GM12891 (cell line): Measurements from ENCODE around the gene UBTD2.
"Not testable (repeated sequence)": the region's sequence is repeated elsewhere in the genome, so short reads cannot be mapped to it uniquely, and the experiment has no call there.

Source experiments
- DNase-seq: peaks from one replicate; pipeline ENCODE4 v3.0.0; 2011; ENCODE audit warnings: low spot score; ENCODE audit not compliant: insufficient read length
- FAIRE-seq: peaks from 2 replicates; lab custom pipeline; 2011; peaks lifted over from hg19 to GRCh38; lab: Jason Lieb, UNC
- PAX5 ChIP-seq: IDR thresholded peaks from 2 replicates; pipeline ENCODE4 v1.6.1; 2011; ENCODE audit warnings: low read length, moderate library complexity, mild to moderate bottlenecking; ENCODE audit not compliant: insufficient read depth, severe bottlenecking
- POLR2A ChIP-seq: IDR thresholded peaks from 2 replicates; pipeline ENCODE4 v1.6.1; 2011; ENCODE audit warnings: low read depth, low read length, control low read depth
- POLR2AphosphoS5 ChIP-seq: IDR thresholded peaks from 2 replicates; pipeline ENCODE4 v1.6.1; 2011; ENCODE audit warnings: low read depth, low read length, control low read depth
- POU2F2 ChIP-seq: IDR thresholded peaks from 2 replicates; pipeline ENCODE4 v1.6.1; 2011; ENCODE audit warnings: low read depth, mild to moderate bottlenecking, control low read depth, low read length, moderate library complexity
- SPI1 ChIP-seq: IDR thresholded peaks from 2 replicates; pipeline ENCODE4 v1.6.1; 2011; ENCODE audit warnings: low read depth, low read length, control low read depth
- TAF1 ChIP-seq: IDR thresholded peaks from 2 replicates; pipeline ENCODE4 v1.6.1; 2011; ENCODE audit warnings: low read depth, low read length, control low read depth

The UBTD2 gene

DNA sequence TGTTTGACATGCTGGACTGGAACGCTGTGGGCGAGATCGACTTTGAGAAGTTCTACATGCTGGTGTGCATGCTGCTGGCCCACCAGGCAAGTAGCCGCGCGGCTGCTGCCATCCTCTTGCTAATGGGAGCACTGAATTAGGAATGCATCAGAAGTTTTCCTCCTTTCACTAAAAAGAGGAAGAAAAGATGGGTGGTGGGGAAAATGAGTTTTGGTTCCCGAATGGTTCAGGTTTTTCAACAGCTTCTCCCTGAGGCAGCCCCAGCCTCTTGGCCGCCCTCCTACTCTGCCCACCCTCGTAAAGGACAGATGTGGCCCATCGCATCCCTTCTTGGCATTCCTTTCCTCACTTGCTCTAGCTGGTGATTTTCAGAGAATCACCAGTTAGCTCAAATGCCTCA lies 84.1 kb downstream of the UBTD2 start:
- TF ChIP-seq POU2F2: no peak
- no peak for TF ChIP-seq SPI1
- TF ChIP-seq POLR2A: no peak
- TF ChIP-seq POLR2AphosphoS5: no peak
- TF ChIP-seq PAX5: no peak
- TF ChIP-seq TAF1: no peak
- DNase-seq (no peak), FAIRE-seq (peak; percentile 78)

GRCh38 chr5:172197775-172198174 lies 85.8 kb downstream of the UBTD2 start:
- FAIRE-seq: not testable (repeated sequence)

DNA sequence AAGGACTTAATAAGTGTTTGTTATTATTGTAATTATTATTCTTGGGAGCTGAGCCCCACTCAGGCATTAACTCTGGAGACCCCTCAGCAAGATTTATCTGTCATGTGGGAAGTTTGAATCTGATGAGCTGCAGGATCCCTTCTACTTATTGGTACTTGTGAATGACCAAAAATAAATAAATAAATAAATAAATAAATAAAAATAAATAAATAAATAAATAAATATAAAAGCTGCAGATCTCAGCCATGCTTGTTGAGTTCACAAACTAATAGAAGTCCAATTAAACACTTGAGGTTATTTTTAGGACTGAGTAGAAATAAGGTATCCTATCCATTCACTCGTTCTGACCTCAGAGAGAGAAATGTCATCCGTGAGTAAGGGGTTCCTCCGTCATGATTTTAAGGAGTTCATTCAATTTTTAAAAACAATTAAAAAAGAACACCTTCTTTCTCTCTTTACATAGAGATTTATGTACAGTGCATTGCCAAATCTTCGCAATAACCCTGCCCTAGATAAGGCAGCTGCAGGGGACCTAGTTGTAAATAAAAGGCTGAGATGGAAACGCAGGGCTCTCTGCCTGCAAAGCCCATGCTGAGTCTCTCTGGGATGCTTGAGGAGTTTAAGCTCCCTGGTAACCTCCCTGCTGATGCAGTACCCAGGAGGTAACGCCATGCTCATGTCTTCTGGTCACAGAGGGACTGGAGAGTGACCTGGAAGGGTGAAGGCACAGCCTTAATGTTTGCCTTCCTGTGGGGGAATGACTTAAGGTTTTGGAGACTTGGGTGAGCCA lies 88.4 kb downstream of the UBTD2 start:
- TF ChIP-seq TAF1: no peak
- no peak for TF ChIP-seq POU2F2
- TF ChIP-seq POLR2AphosphoS5: no peak
- no peak for TF ChIP-seq POLR2A
- TF ChIP-seq PAX5: no peak
- no peak for TF ChIP-seq SPI1
- DNase-seq (no peak), FAIRE-seq (no peak)

More at GRCh38 chr5:172197775-172198174, 85.8 kb downstream of the UBTD2 start:
- DNase-seq: not testable (repeated sequence)

DNA sequence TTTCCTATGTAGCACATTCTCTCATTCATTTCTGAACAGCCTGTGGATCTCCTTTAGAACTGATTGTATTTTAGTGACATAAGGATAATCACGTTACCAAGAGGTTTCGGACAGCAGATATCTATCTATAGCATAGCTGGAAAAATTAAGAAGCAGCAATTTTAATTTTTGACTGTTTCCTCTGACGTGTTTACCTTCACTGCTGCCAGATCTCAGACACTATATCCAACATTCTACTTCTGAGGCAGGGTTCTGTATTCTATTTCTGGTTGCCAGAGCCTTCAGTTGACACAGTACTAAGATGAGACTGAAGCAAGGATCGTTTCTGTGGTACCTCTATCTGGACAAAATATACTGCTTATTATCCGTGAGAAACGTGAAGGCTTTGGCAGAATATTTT lies 89.7 kb downstream of the UBTD2 start, which contains the start of gene EFCAB9:
TSS of gene EFCAB9 (plus strand) at position 301 of the 400 bp plus-strand sequence. CDS start at position 302, 1 bp downstream.
- FAIRE-seq (no peak), DNase-seq (no peak)
- no peak for TF ChIP-seq SPI1
- TF ChIP-seq POU2F2: no peak
- TF ChIP-seq TAF1: no peak
- TF ChIP-seq POLR2A: no peak
- TF ChIP-seq PAX5: no peak
- TF ChIP-seq POLR2AphosphoS5: no peak

GRCh38 chr5:172189693-172190296 lies 93.8 kb downstream of the UBTD2 start:
- no peak for FAIRE-seq
- no peak for DNase-seq
- TF ChIP-seq POLR2AphosphoS5: no peak
- TF ChIP-seq POLR2A: no peak
- no peak for TF ChIP-seq POU2F2
- no peak for TF ChIP-seq PAX5
- no peak for TF ChIP-seq SPI1
- TF ChIP-seq TAF1: no peak

DNA sequence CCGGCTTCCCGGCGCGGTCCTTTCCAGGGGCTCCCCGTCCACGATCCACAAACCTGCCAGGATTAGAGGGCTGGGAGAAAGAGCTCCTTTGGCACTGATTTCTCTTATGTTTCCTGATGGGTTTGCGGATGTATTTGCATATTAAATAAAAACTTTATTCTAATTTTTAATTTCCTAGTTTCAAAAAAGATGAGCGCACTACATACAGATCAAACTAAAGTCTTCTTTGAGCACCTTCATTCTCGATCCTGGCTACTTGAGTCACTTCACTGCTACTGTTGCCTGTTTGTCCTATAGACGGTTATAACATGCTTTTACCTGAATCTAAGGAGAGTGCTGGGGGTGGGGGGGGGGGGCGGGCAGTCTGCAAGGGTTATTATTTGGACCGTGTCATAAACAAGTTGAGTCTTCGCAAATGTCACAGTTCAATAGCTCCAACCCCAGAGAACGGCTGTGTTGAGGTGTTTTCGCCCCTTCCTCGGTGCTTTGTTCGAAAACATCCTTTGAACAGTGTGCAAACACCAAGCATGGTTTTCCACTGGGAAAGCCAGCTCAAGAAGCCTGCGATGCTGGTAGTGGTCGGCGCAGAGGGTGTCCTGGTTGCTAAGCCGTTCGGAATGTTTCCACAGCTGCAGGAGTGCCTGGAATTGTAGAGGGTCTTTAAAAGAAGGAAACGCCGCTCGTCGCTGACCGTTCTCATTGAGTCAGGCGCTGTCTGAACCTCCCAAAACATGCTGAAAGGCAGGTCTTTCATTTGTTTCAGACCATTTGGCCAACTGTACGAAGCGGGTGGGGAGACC lies 94.5 kb downstream of the UBTD2 start:
- no peak for DNase-seq
- no peak for TF ChIP-seq POU2F2
- no peak for TF ChIP-seq TAF1
- no peak for TF ChIP-seq POLR2A
- TF ChIP-seq PAX5: no peak
- no peak for TF ChIP-seq SPI1
- no peak for TF ChIP-seq POLR2AphosphoS5
- FAIRE-seq: no peak

- no peak for TF ChIP-seq POLR2A
- no peak for TF ChIP-seq POLR2AphosphoS5
- TF ChIP-seq PAX5: no peak
- TF ChIP-seq POU2F2: no peak
- TF ChIP-seq SPI1: no peak
- 0 out of 2 replicates have a peak, but pooled peaks have one; percentile 7 for TF ChIP-seq TAF1
- FAIRE-seq (peak; percentile 92), DNase-seq (peak; percentile 94)
These were observed 95.3 kb downstream of the UBTD2 start, which contains the start of gene STK10 for GRCh38 chr5:172188033-172188892. STK10 (minus strand) TSS chr5:172188224; CDS start chr5:172188042, 182 bp downstream.

- FAIRE-seq: peak; percentile 59
- TF ChIP-seq TAF1 (peak; percentile 40; the same call in 1 of the 2 replicates), POLR2AphosphoS5 (peak; percentile 15; the same call in 1 of the 2 replicates), POLR2A (peak; percentile 53; the same call in 1 of the 2 replicates), PAX5 (no peak), SPI1 (0 out of 2 replicates have a peak, but pooled peaks have one; percentile 1), POU2F2 (no peak)
- DNase-seq: no peak
These were observed 96.2 kb downstream of the UBTD2 start for GRCh38 chr5:172187118-172188032.
